NCI-H345 (cell line): Measurements from ENCODE around the gene FBLN1.

Experiments used
- DNase-seq: peaks from one replicate; lab custom pipeline; 2025; lab: John Stamatoyannopoulos, UW

The FBLN1 gene

GRCh38 chr22:45504373-45505341 is 2.0 kb downstream of the FBLN1 start:
- DNase-seq: no peak

GRCh38 chr22:45505991-45506747 is 3.5 kb downstream of the FBLN1 start:
- no peak for DNase-seq

- DNase-seq: no peak
These were observed 4.2 kb downstream of the FBLN1 start for GRCh38 chr22:45506816-45507360.

- DNase-seq: no peak
These were observed 5.1 kb downstream of the FBLN1 start for GRCh38 chr22:45507798-45508197.

- no peak for DNase-seq
These were observed 6.1 kb downstream of the FBLN1 start for GRCh38 chr22:45508814-45509213.

GRCh38 chr22:45510376-45511232 is 7.9 kb downstream of the FBLN1 start:
- DNase-seq: no peak

GRCh38 chr22:45511847-45512261 is 9.2 kb downstream of the FBLN1 start:
- DNase-seq: no peak

GRCh38 chr22:45512363-45512762 is 9.7 kb downstream of the FBLN1 start:
- DNase-seq: no peak

- no peak for DNase-seq
These were observed 13.0 kb downstream of the FBLN1 start for GRCh38 chr22:45515676-45516075.

- DNase-seq: no peak
These were observed 13.5 kb downstream of the FBLN1 start for GRCh38 chr22:45516163-45516562.

- no peak for DNase-seq
These were observed 14.4 kb downstream of the FBLN1 start for GRCh38 chr22:45516923-45517675.

GRCh38 chr22:45518136-45518535 is 15.5 kb downstream of the FBLN1 start:
- DNase-seq: no peak

GRCh38 chr22:45518580-45518991 is 15.9 kb downstream of the FBLN1 start:
- DNase-seq: no peak

GRCh38 chr22:45521178-45521577 is 18.5 kb downstream of the FBLN1 start:
- no peak for DNase-seq

GRCh38 chr22:45522462-45522861 is 19.8 kb downstream of the FBLN1 start:
- no peak for DNase-seq

GRCh38 chr22:45524157-45524556 is 21.5 kb downstream of the FBLN1 start:
- DNase-seq: no peak

GRCh38 chr22:45524966-45525365 is 22.3 kb downstream of the FBLN1 start:
- DNase-seq: no peak

GRCh38 chr22:45525480-45525879 is 22.8 kb downstream of the FBLN1 start:
- no peak for DNase-seq

GRCh38 chr22:45526281-45526680 is 23.6 kb downstream of the FBLN1 start:
- no peak for DNase-seq

- DNase-seq: no peak
These were observed 24.2 kb downstream of the FBLN1 start for GRCh38 chr22:45526768-45527360.

GRCh38 chr22:45527456-45527855 is 24.8 kb downstream of the FBLN1 start:
- no peak for DNase-seq
